Mesothelial cell of epicardium (in vitro differentiated cells): ENCODE measurements around the gene LKAAEAR1. TPM values are rescaled to one million over a fixed set of nuclear protein-coding genes. Genes with fewer than 3 reads are reported as not detected.

Experiments used
- DNase-seq, 2 experiments: peaks; one replicate each; pipeline ENCODE4 v3.0.0; 2021; ENCODE audit warnings: low spot score in 2 of 2; ENCODE audit not compliant: unreplicated experiment in 2 of 2
- H3K27ac Mint-ChIP-seq: 2 replicates; pipeline ENCODE4 v1.8.0; 2021; ENCODE audit warnings: mixed read lengths
- H3K27me3 Mint-ChIP-seq: 2 replicates; pipeline ENCODE4 v1.8.0; 2021; ENCODE audit warnings: low read depth, mixed read lengths
- H3K36me3 Mint-ChIP-seq: 2 replicates; pipeline ENCODE4 v1.8.0; 2021; ENCODE audit warnings: mixed read lengths
- H3K4me1 Mint-ChIP-seq: 2 replicates; pipeline ENCODE4 v1.8.0; 2021; ENCODE audit warnings: mixed read lengths
- H3K4me3 Mint-ChIP-seq: 2 replicates; pipeline ENCODE4 v1.8.0; 2021; ENCODE audit warnings: mild to moderate bottlenecking, moderate library complexity, mixed read lengths
- H3K9me3 Mint-ChIP-seq: 2 replicates; pipeline ENCODE4 v1.8.0; 2021; ENCODE audit warnings: mixed read lengths
- CTCF ChIP-seq: fragments of 200-600 bp; sonication (generic); IDR thresholded peaks from one replicate; pipeline ENCODE4 v1.5.0; 2021; ENCODE audit warnings: antibody characterized with exemption; ENCODE audit not compliant: unreplicated experiment
- total RNA-seq: library from RNA; stranded (reverse); gene quantifications from 3 replicates; pipeline ENCODE4 v1.2.1, GENCODE V29; 2021

Gene LKAAEAR1
- total RNA-seq, 1 donor from 2014 or later = not detected

- no peak overlapping the region for H3K4me3 Mint-ChIP-seq
Measured at GRCh38 chr20:64057628-64058498, 26.3 kb downstream of the LKAAEAR1 start.

GRCh38 chr20:64056889-64057627 is 27.1 kb downstream of the LKAAEAR1 start:
- no peaks in the 10 kb centered on the region for H3K36me3 Mint-ChIP-seq
- no peaks in the 10 kb centered on the region for H3K9me3 Mint-ChIP-seq

More at GRCh38 chr20:64057628-64058498, 26.3 kb downstream of the LKAAEAR1 start:
- peak; percentile 74 for TF ChIP-seq CTCF
- Mint-ChIP-seq H3K27ac (no peak overlapping the region), H3K27me3 (peaks cover 7% of the 10 kb centered on the region), H3K9me3 (no peaks in the 10 kb centered on the region), H3K4me1 (peaks cover 30% of the 10 kb centered on the region), H3K36me3 (no peaks in the 10 kb centered on the region)
- peak; percentile 67 to 87 for DNase-seq

GRCh38 chr20:64056639-64056888 is 27.6 kb downstream of the LKAAEAR1 start:
- Mint-ChIP-seq H3K36me3 (no peaks in the 10 kb centered on the region), H3K27me3 (peaks cover 16% of the 10 kb centered on the region), H3K4me3 (no peak overlapping the region), H3K27ac (no peak overlapping the region), H3K4me1 (peaks cover 23% of the 10 kb centered on the region), H3K9me3 (no peaks in the 10 kb centered on the region)
- no peak for DNase-seq
- TF ChIP-seq CTCF = no peak

More at GRCh38 chr20:64056889-64057627, 27.1 kb downstream of the LKAAEAR1 start:
- no peak overlapping the region for H3K27ac Mint-ChIP-seq
- peaks cover 25% of the 10 kb centered on the region for H3K4me1 Mint-ChIP-seq
- peaks cover 11% of the 10 kb centered on the region for H3K27me3 Mint-ChIP-seq
- no peak overlapping the region for H3K4me3 Mint-ChIP-seq
- no peak for DNase-seq
- no peak for TF ChIP-seq CTCF

GRCh38 chr20:64055893-64056638 is 28.1 kb downstream of the LKAAEAR1 start:
- no peak overlapping the region for H3K27ac Mint-ChIP-seq
- no peak overlapping the region for H3K4me3 Mint-ChIP-seq
- no peak for DNase-seq
- H3K36me3 Mint-ChIP-seq = no peaks in the 10 kb centered on the region
- TF ChIP-seq CTCF = no peak
- H3K9me3 Mint-ChIP-seq = no peaks in the 10 kb centered on the region
- peaks cover 23% of the 10 kb centered on the region for H3K4me1 Mint-ChIP-seq
- H3K27me3 Mint-ChIP-seq = peaks cover 21% of the 10 kb centered on the region

GRCh38 chr20:64055396-64055892 is 28.8 kb downstream of the LKAAEAR1 start:
- no peak for DNase-seq
- peaks cover 23% of the 10 kb centered on the region for H3K4me1 Mint-ChIP-seq
- H3K4me3 Mint-ChIP-seq = no peak overlapping the region
- no peak for TF ChIP-seq CTCF
- H3K9me3 Mint-ChIP-seq = no peaks in the 10 kb centered on the region
- no peak overlapping the region for H3K27ac Mint-ChIP-seq
- H3K27me3 Mint-ChIP-seq = peaks cover 27% of the 10 kb centered on the region
- no peaks in the 10 kb centered on the region for H3K36me3 Mint-ChIP-seq
